HG03457 (cell line): ENCODE results near the gene KLF16.
"Not testable (repeated sequence)": the region's sequence is repeated elsewhere in the genome, so short reads cannot be mapped to it uniquely, and the experiment has no call there.

ENCODE experiments used
- ATAC-seq: cut with Tn5 transposase; IDR thresholded peaks from one replicate; pipeline ENCODE4 v1.9.1; 2021; ENCODE audit warnings: moderate number of reproducible peaks; ENCODE audit not compliant: unreplicated experiment

KLF16 gene

GRCh38 chr19:1884719-1885334 lies 21.4 kb upstream of the KLF16 start:
- ATAC-seq = no peak

DNA sequence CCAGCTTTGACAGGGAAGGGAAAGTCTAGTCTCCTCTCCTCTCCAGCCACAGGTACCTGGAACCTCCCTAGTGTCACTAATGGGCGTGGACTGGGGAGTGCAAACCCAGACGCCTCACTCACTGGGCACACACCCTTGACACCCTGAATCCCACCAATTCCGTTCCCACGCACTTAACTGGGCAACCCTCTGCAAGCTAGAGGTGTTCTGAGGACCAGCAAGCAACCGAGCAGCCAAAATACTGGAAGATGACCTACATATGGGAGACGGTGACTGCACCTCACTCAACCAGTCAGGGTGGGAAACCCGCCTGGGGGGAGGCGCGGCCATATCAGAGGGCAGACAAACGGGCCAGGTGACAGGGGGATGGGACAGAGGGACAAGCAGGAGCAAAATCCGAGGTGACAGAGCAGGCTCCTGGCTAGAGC lies 20.9 kb upstream of the KLF16 start:
- ATAC-seq = no peak

DNA sequence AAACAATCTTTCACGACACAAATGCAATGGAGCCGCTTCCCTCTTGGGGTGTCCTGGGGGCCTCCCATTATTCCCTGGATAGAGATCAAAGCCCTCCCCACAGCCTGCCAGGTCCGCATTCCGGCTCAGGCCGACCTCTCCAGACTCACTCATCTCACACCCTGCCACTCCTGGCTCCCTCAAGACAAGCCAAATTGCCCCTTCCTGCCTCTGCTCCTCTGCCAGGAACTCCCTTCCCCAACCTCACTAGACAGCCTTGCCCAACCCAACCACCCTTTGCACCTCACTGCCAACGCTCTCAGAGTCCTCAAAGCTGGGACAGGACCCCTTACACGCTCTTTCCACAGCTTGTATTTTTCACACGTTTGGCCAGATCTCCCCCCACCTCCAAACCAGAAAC lies 20.4 kb upstream of the KLF16 start:
- no peak for ATAC-seq

GRCh38 chr19:1882786-1883692 lies 19.7 kb upstream of the KLF16 start:
- no peak for ATAC-seq

DNA sequence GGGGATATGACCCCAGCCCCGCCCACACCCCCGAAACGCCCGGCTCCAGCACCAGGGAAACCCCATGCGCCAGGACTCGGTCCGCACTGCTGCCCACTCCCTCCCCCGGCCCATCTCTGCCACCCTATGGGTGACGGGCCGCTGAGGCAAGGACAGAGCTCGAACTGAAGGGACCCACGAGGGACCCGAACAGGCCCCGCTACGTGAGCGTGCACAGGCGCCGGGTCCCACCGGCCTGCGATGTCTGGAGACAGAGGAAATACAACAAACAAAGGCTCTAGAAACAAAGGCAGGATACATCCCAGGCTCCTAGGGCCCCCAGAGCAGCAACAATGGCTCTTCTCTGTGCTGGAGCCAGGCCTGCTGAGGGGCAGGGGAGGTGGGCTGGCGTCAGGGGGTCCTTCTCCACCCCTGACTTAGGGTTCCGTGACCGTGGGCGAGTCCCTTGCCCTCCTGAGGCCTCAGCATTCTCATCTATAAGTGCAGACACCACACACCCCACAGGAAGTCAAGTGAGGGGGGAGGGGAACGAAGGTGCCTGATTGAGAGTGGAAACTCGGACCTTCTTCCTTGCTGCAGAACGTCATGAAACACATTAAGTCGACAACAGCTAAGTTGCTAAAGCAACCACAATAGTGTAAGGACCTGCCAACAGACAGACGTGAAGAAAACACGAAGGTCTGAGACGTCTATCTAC lies 18.9 kb upstream of the KLF16 start:
- ATAC-seq = no peak

- not testable (repeated sequence) for ATAC-seq
Observed at GRCh38 chr19:1881393-1882088, 18.2 kb upstream of the KLF16 start.

- ATAC-seq = no peak
Observed at GRCh38 chr19:1880611-1881392, 17.4 kb upstream of the KLF16 start.

- ATAC-seq = not testable (repeated sequence)
Observed at GRCh38 chr19:1879982-1880381, 16.6 kb upstream of the KLF16 start.

DNA sequence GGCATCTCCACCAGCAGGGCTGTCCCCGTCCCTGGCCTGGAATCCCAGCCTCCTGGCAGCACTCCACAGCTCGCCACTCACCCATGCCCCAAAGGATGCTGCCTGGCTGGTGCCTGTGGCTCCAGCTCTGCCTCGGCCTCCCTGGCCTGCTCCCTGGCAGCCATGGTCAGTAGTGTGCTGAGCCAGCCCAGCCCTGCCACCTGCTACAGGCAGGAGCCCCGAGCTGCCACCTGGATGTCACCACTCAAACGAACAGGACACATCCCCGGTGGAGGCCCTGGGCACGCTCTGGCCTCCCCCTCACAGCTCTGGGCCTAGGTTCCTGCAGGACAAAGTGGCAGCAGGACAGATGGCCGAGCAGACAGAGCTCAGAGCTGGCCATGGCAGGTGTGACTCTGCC lies 15.2 kb upstream of the KLF16 start:
- not testable (repeated sequence) for ATAC-seq

DNA sequence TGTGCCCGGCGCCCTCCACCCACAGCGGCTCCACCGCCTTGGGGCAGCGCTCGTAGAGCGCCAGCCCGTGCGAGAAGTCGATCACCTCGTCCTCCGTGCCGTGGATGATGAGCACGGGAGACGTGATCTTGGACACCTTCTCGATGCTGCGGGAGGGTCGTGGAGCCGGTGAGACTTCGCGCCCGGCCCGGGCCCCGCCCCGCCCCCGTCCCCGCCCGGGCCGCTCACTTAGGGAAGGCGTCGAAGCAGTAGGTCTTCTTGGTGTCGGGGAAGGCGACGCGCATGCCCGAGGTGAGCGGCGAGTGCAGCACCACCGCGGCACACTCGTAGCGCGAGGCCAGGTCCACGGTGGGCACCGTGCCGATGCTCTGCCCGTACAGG lies 13.9 kb upstream of the KLF16 start:
- ATAC-seq = not testable (repeated sequence)

GRCh38 chr19:1876496-1877279 lies 13.3 kb upstream of the KLF16 start:
- ATAC-seq = peak; percentile 2

DNA sequence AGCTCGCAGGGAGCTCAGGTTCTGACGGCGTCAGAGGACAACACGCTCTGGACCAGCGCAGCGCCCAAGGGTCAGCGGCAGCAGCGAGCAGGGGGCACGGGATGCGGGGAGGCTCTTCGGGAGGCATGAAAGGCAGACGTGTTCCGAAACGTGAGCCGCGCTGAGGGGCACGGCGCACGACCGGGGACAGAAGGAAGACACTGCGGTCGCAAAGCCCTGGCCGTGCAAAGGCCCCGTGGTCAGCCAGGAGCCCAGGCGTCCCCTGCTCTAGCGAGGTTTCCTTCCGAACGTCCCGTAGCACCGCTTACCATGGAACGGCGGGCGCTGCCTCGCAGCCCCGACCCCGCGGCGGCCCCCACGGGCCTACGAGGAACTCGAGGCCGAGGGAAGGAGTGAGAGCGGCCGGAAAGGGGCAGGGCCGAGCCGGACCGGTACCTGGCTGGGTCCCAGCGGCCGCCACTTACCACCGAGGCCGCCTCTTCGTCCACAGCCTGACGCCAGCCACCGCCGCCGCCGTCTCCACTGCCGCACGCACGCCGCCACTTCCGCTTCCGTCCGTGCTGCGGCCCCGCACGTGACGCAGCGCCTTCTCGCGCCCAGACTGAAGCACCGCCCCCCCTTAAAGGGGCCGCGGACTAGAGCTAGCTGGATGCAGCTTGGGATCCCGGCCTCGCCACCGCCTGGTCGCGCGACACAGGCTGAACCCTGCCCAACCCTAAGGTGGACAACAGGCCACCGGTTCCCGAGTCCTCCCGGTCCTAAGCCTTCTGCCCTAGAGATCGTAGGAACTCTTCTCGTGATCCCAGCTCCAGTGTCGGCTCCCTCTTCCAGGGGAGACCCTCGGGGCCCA lies 12.5 kb upstream of the KLF16 start:
- ATAC-seq = peak; percentile 59

- ATAC-seq = peak; percentile 3
Observed at GRCh38 chr19:1875265-1875645, 11.9 kb upstream of the KLF16 start.

DNA sequence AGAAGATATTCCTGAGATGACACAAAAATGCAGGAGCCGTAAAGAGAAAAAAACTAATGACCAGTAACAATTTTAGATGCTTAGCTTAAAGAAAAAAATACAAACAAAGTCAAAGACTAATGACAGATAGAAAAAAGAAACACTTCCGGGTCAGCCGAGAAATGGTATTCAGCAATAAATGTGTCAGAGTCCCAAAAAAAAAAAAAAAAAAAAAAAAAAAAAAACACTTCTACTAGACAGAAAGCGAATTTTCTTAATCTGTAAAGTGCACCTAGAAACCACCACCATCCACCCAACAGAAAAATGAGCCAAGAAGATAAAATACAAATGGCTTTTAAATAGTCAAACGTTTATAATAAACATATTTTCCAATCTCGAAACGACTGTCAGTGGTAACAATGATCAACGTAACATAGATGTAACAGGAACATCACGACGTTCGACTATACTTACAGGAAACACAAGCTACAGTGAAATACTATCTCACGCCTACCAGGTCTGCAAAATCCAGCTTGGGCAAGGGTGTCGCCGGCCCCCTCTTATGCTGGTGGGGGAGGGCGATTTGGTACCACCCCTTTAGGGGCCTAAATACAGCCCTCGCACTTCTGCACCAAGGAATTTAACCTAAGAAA lies 11.3 kb upstream of the KLF16 start:
- ATAC-seq = no peak

DNA sequence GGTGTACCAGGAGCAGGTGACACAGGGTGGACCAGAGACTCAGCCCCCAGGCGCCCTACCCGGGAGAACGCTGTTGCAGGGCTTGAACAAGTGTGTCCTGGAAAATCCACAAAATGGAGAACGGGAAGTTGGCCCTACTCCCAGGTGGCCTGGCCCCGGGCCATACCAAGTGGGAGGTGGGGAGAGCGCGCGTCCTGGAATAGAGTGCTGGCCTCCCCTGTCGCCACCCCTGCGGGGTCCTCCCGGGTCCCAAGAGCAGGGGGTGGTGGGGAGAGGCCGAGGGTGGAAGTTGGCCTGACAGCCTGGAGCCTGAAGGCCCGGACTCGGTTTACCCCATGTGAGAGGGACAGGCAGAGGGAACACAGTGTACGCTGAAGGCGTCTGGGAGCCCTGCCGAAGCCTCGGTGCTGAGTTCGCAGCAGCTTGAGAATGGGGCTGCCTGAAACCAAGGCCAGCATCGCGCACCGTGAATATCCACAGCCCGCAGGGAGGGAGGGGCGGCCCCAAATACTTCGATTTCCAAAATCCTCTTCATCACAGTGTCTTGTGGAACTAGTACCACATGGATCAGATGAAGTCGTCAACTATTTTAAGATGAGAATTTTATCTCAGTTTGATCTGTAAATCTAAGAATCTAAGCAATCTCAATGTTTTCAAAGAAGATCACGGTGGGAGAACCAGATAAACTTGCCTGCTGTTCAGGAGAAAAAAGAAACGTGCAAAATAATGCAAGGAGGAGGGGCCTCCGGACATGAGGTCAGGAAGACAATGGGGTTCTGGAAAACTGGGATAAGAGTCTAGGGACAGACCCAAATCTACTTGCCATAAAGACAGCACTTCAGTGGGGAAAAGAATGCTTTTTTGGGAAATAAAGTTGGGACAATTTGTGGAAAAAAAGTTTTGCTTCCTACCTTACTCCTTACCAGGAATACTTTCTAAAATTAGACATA lies 10.4 kb upstream of the KLF16 start:
- ATAC-seq = no peak

DNA sequence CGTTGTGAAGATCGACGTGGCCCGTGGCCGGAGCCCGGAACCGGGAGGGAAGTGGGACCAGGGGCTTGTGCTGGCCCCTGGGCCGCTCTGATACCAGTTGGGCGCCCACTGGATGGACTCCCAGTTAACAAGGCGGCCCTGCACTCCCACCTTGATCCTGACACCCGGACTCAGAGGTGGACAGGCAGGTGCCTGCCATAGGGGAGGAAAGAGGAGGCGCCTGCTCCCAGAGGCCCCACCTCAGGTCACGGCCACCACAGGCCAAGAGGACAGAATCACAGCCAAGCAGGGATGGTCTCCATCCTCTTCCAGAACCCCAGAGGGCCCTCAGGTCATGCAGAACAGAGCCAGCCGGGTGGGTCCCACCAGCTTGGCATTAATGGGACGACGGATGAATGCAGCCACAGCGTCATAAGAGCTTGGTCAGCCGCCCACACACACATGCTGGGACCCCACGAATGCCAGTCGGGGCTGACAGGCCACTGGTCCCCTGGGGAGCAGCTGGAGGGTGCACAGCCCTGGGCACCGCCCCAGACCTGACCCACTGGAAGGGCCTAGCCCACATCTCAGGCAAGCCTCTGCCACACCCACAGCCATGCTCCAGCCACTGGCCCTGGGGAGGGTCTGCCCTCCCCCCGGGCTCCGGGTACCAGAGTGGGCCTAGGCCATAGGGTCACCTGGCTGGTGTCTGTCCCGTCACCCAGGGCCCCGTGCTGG lies 9.6 kb upstream of the KLF16 start:
- ATAC-seq = no peak
